T-cell (primary cell): Measurements from ENCODE around the gene DBP. TPM values are rescaled to one million over a fixed set of nuclear protein-coding genes. Genes with fewer than 3 reads are reported as not detected.
"Not testable (repeated sequence)": the region's sequence is repeated elsewhere in the genome, so short reads cannot be mapped to it uniquely, and the experiment has no call there.

Source experiments
- ATAC-seq, 4 experiments: fragments of 200-7000 bp in 3 of 4; fragments of 150-1000 bp in 1 of 4; cut with Tn5 transposase; replicated peaks in 1 of 4; 1 replicate in 3 of 4; 2 replicates in 1 of 4; pipeline ENCODE4 v1.10.0; 2021; ENCODE audit warnings: moderate library complexity in 3 of 4, mild to moderate bottlenecking in 2 of 4, moderate number of reproducible peaks in 1 of 4
- CTCF ChIA-PET, 2 donors: fragments of 300-600 bp; sonication (Branson Sonifier 250); formaldehyde crosslinking; loops; one replicate each; lab custom pipeline; 2022; ENCODE audit warnings: antibody characterized with exemption in 2 of 2; lab: Charles Lee
- POLR2A ChIA-PET, 2 donors: fragments of 300-600 bp; sonication (Branson Sonifier 250); formaldehyde crosslinking; loops; one replicate each; lab custom pipeline; 2022; ENCODE audit warnings: antibody characterized with exemption in 2 of 2; lab: Charles Lee
- DNase-seq, 35 experiments: peaks; one replicate each; pipeline versions ENCODE4 v3.0.0 to v3.0.0-alpha.2; 2013 to 2023
- H3K27ac ChIP-seq: one replicate; pipeline ENCODE4 v1.5.1; 2013; ENCODE audit warnings: low read length
- H3K27me3 ChIP-seq, 2 experiments: replicated peaks in 1 of 2; 1 replicate in 1 of 2; 2 replicates in 1 of 2; pipeline versions ENCODE4 v1.6.1 to v1.7.0; 2013; ENCODE audit warnings: low read length in 1 of 2, mixed read lengths in 1 of 2; ENCODE audit not compliant: control insufficient read depth in 2 of 2, insufficient read depth in 2 of 2; ENCODE audit errors: extremely low read depth in 1 of 2
- H3K36me3 ChIP-seq, 2 donors: 1 replicate in 1 of 2; 2 replicates in 1 of 2; pipeline versions ENCODE4 v1.6.1 to v1.7.0; 2013; ENCODE audit warnings: low read length in 1 of 2; ENCODE audit not compliant: control insufficient read depth in 2 of 2, insufficient read depth in 1 of 2; ENCODE audit errors: extremely low read depth in 1 of 2
- H3K4me1 ChIP-seq, 2 experiments: 1 replicate in 1 of 2; 2 replicates in 1 of 2; pipeline versions ENCODE4 v1.6.1 to v1.7.0; 2013; ENCODE audit warnings: low read length in 2 of 2, mixed read lengths in 1 of 2; ENCODE audit not compliant: insufficient read depth in 2 of 2, control insufficient read depth in 1 of 2; ENCODE audit errors: extremely low read depth in 1 of 2
- H3K4me3 ChIP-seq, 2 donors: 1 replicate in 1 of 2; 2 replicates in 1 of 2; pipeline versions ENCODE4 v1.5.1 to v1.7.0; 2013; ENCODE audit warnings: mild to moderate bottlenecking in 2 of 2, low read length in 1 of 2, moderate library complexity in 1 of 2; ENCODE audit not compliant: control insufficient read depth in 1 of 2; ENCODE audit errors: extremely low read depth in 1 of 2
- H3K9me3 ChIP-seq: 2 replicates; pipeline ENCODE4 v1.7.0; 2013
- H3K27ac Mint-ChIP-seq, 2 donors: one replicate each; pipeline ENCODE4 v1.8.0; 2020 to 2021; ENCODE audit warnings: mild to moderate bottlenecking in 2 of 2, mixed read lengths in 2 of 2
- H3K27me3 Mint-ChIP-seq, 2 donors: one replicate each; pipeline ENCODE4 v1.8.0; 2021 to 2022; ENCODE audit warnings: mixed read lengths in 2 of 2
- H3K36me3 Mint-ChIP-seq: one replicate; pipeline ENCODE4 v1.8.0; 2021; ENCODE audit warnings: mixed read lengths
- H3K4me1 Mint-ChIP-seq, 3 donors: one replicate each; pipeline ENCODE4 v1.8.0; 2020 to 2022; ENCODE audit warnings: mixed read lengths in 3 of 3, mild to moderate bottlenecking in 1 of 3
- H3K4me3 Mint-ChIP-seq, 3 donors: one replicate each; pipeline ENCODE4 v1.8.0; 2020 to 2022; ENCODE audit warnings: mild to moderate bottlenecking in 3 of 3, mixed read lengths in 3 of 3, moderate library complexity in 3 of 3
- H3K9me3 Mint-ChIP-seq, 3 donors: one replicate each; pipeline ENCODE4 v1.8.0; 2020 to 2022; ENCODE audit warnings: mixed read lengths in 3 of 3
- WGBS: methylation state at CpG from one replicate; pipeline ENCODE4 v1.1.5; 2013; ENCODE audit warnings: missing lambda C conversion rate; ENCODE audit not compliant: insufficient coverage; 5-methylcytosine and 5-hydroxymethylcytosine counted together
- total RNA-seq, 35 experiments: library from RNA in 6 of 35; stranded (reverse) in 6 of 35; fragments of 120-200 nt in 1 of 35; gene quantifications; one replicate each; pipeline versions ENCODE4 v1.2.1 to v1.2.4 and lab custom pipeline; 2013 to 2026

DBP gene
- total RNA-seq, 5 donors from 2014 or later (not counting 1 experiment from before 2014, with no cell fraction given), result 24.5 to 57.2 (median 56.0) TPM

- Histone ChIP-seq H3K4me1 (peaks cover 0 to 3% of the 10 kb centered on the region in 2 experiments), H3K36me3 (no peaks in the 10 kb centered on the region), H3K27ac (no peak overlapping the region), H3K4me3 (no peak overlapping the region), H3K9me3 (no peaks in the 10 kb centered on the region), H3K27me3 (no peaks in the 10 kb centered on the region)
- no peak for DNase-seq
- H3K9me3 Mint-ChIP-seq, result no peaks in the 10 kb centered on the region
- H3K4me3 Mint-ChIP-seq, result no peak overlapping the region
- H3K4me1 Mint-ChIP-seq, result peaks cover 0 to 2% (median 0%) of the 10 kb centered on the region in 3 donors
- H3K36me3 Mint-ChIP-seq, result no peaks in the 10 kb centered on the region
- no peaks in the 10 kb centered on the region for H3K27me3 Mint-ChIP-seq
- CTCF ChIA-PET, result no interaction called here
- WGBS, result 91% methylated on average over 44 of the region's 45 CpGs
- no peak overlapping the region for H3K27ac Mint-ChIP-seq
- ATAC-seq, result no peak
- POLR2A ChIA-PET, result no interaction called here
These were observed 43.4 kb upstream of the DBP start for GRCh38 chr19:48680436-48681126.

- H3K4me1 Mint-ChIP-seq, DNase-seq, POLR2A ChIA-PET, H3K4me3 ChIP-seq, H3K9me3 Mint-ChIP-seq, H3K4me3 Mint-ChIP-seq, H3K36me3 ChIP-seq, H3K27ac Mint-ChIP-seq, H3K36me3 Mint-ChIP-seq, H3K27me3 Mint-ChIP-seq, ATAC-seq, CTCF ChIA-PET, H3K9me3 ChIP-seq, H3K4me1 ChIP-seq, H3K27me3 ChIP-seq, H3K27ac ChIP-seq: not testable (repeated sequence)
- 96% methylated on average over 4 of the region's 19 CpGs for WGBS
These were observed 42.8 kb upstream of the DBP start for GRCh38 chr19:48680006-48680405.

GRCh38 chr19:48678201-48678600, 41.0 kb upstream of the DBP start:
- Mint-ChIP-seq H3K9me3 (no peaks in the 10 kb centered on the region), H3K4me3 (no peak overlapping the region), H3K36me3 (no peaks in the 10 kb centered on the region), H3K4me1 (peaks cover 6 to 7% (median 6%) of the 10 kb centered on the region in 3 donors), H3K27me3 (no peaks in the 10 kb centered on the region), H3K27ac (no peak overlapping the region)
- no peaks in the 10 kb centered on the region for H3K9me3 ChIP-seq
- H3K4me3 ChIP-seq, result no peak overlapping the region
- ATAC-seq, result no peak
- H3K36me3 ChIP-seq, result no peaks in the 10 kb centered on the region
- H3K4me1 ChIP-seq, result peaks cover 0 to 10% of the 10 kb centered on the region in 2 experiments
- no CpG with 5 or more reads among the region's 4 CpGs for WGBS
- no peaks in the 10 kb centered on the region for H3K27me3 ChIP-seq
- ChIA-PET POLR2A (no interaction called here), CTCF (interaction anchor here in 1 of 2 donors (0.6 kb wide), 1 partner anchor 1572 kb away, joined by 3 read pairs; no protein-coding TSS in a partner anchor)
- H3K27ac ChIP-seq, result no peak overlapping the region
- DNase-seq, result no peak

GRCh38 chr19:48676887-48677286, 39.7 kb upstream of the DBP start:
- Mint-ChIP-seq H3K27ac (no peak overlapping the region), H3K27me3 (no peaks in the 10 kb centered on the region), H3K36me3 (no peaks in the 10 kb centered on the region), H3K9me3 (no peaks in the 10 kb centered on the region), H3K4me1 (peaks cover 6 to 7% (median 6%) of the 10 kb centered on the region in 3 donors), H3K4me3 (no peak overlapping the region)
- POLR2A ChIA-PET, result no interaction called here
- H3K4me1 ChIP-seq, result peaks cover 0 to 10% of the 10 kb centered on the region in 2 experiments
- no peaks in the 10 kb centered on the region for H3K36me3 ChIP-seq
- 80% methylated on average over 13 of the region's 13 CpGs for WGBS
- no peaks in the 10 kb centered on the region for H3K9me3 ChIP-seq
- no peaks in the 10 kb centered on the region for H3K27me3 ChIP-seq
- no peak overlapping the region for H3K4me3 ChIP-seq
- CTCF ChIA-PET, result no interaction called here
- ATAC-seq (no peak), DNase-seq (no peak)
- H3K27ac ChIP-seq, result no peak overlapping the region

- Mint-ChIP-seq H3K4me1 (peaks cover 6 to 7% (median 6%) of the 10 kb centered on the region in 3 donors), H3K27me3 (no peaks in the 10 kb centered on the region), H3K9me3 (no peaks in the 10 kb centered on the region), H3K36me3 (no peaks in the 10 kb centered on the region), H3K4me3 (no peak overlapping the region), H3K27ac (no peak overlapping the region)
- DNase-seq, result no peak
- Histone ChIP-seq H3K4me3 (no peak overlapping the region), H3K27ac (no peak overlapping the region), H3K9me3 (no peaks in the 10 kb centered on the region), H3K4me1 (peaks cover 0 to 10% of the 10 kb centered on the region in 2 experiments), H3K36me3 (no peaks in the 10 kb centered on the region), H3K27me3 (no peaks in the 10 kb centered on the region)
- ChIA-PET POLR2A (no interaction called here), CTCF (no interaction called here)
- 80% methylated on average over 16 of the region's 17 CpGs for WGBS
- no peak for ATAC-seq
These were observed 39.3 kb upstream of the DBP start for GRCh38 chr19:48676487-48676886.

- H3K27ac Mint-ChIP-seq, result no peak overlapping the region
- no peaks in the 10 kb centered on the region for H3K9me3 Mint-ChIP-seq
- H3K36me3 Mint-ChIP-seq, result no peaks in the 10 kb centered on the region
These were observed 38.0 kb upstream of the DBP start for GRCh38 chr19:48674921-48675824.

More at GRCh38 chr19:48674921-48675824, 38.0 kb upstream of the DBP start:
- DNase-seq (peak; percentile 43 to 89 (median 69)), ATAC-seq (peak; percentile 87 to 95 (median 92))
- H3K4me1 Mint-ChIP-seq, result peaks cover 6 to 7% (median 6%) of the 10 kb centered on the region in 3 donors
- H3K4me3 Mint-ChIP-seq, result no peak overlapping the region
- ChIA-PET CTCF (interaction anchor here (0.5 to 1.9 kb wide), 5 partner anchors 17 to 318 kb away, joined by 3 to 8 read pairs (median 3); partner anchors contain the start of genes CA11 (in 1 of the 2) and RUVBL2 (in 1 of the 2)), POLR2A (no interaction called here)
- peaks cover 0 to 10% of the 10 kb centered on the region in 2 experiments for H3K4me1 ChIP-seq
- 46% methylated on average over 26 of the region's 28 CpGs for WGBS
- H3K9me3 ChIP-seq, result no peaks in the 10 kb centered on the region
- no peak overlapping the region for H3K27ac ChIP-seq
- H3K36me3 ChIP-seq, result no peaks in the 10 kb centered on the region
- no peaks in the 10 kb centered on the region for H3K27me3 Mint-ChIP-seq
- H3K27me3 ChIP-seq, result no peaks in the 10 kb centered on the region
- no peak overlapping the region for H3K4me3 ChIP-seq
